Activated CD4-positive, alpha-beta T cell treated with anti-CD3 and anti-CD28 coated beads, Interleukin-2, amount 50 U/mL, for 24 hours (primary cell): ENCODE measurements around the gene ZNF420.
"Not testable (repeated sequence)": the region's sequence is repeated elsewhere in the genome, so short reads cannot be mapped to it uniquely, and the experiment has no call there.

Source experiments
- DNase-seq, 2 donors: peaks; one replicate each; pipeline ENCODE4 v3.0.0-alpha.2; 2020; ENCODE audit warnings: low read depth in 1 of 2, low spot score in 1 of 2

Gene ZNF420

GRCh38 chr19:37077934-37078716, at the start of gene ZNF420:
Gene ZNF420, plus strand, starts transcription at chr19:37078433. Its CDS starts 10,686 bp downstream, at chr19:37089119.
- peak; percentile 69 to 86 for DNase-seq

DNA sequence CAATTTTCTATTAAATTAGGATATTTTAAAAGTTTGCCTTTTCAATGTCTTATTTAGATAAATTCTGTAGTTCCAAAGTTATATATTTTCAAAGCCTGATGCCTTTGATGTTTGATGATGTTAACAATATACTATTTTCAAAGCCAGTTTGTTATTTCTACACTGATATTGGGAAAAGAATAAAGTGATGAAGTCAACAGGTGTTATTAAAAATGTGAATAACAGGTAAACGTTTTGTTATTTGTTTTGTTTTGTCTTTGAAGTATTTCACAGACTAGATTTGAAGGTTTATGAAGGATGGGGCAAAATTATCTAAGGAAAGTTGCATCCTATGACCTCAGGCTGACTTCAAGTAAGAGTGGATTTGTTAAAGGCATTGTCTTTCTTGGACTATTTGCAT, 33.1 kb upstream of the ZNF420 start:
- no peak for DNase-seq

DNA sequence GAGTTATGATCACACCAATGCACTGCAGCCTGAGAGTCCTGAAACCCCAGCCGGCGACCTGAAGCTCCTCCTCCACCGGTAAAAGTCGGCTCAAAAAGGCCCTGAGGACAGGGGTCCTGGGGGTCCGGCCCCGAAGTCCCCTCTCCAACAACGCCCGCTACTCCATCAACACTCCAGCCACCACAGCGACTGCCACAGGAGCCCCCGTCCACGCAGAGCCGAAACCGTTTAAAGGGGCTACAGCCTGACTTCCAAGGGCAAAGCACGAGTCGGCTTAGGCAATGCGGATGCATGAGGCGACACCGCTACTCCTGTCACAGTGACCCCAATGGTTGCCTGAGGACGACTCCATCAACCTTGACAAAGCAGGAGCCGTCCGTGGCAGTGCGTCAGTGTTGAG, 22.9 kb upstream of the ZNF420 start:
- DNase-seq: no peak

GRCh38 chr19:37056776-37057175, 21.5 kb upstream of the ZNF420 start:
- no peak for DNase-seq

GRCh38 chr19:37059142-37059541, 19.1 kb upstream of the ZNF420 start:
- DNase-seq: no peak

DNA sequence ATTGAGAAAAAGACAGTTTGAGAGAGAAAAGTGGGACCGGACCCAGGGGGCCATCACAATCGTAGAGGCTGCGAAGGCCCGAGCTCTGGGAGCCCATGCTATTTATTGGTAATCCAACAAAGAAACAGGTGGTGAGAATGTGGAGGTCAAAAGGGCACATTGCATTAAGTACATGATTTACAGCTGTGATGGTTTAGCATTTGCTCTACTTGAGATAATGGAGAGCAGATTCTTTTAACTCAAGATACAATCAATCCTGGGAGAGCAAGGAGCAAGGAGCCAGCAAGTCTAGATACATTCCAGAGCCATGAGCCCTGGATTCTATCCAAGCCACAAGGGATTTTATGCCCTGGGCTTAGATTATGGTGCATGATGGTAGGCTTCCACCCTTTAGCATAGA, 13.3 kb upstream of the ZNF420 start:
- DNase-seq: not testable (repeated sequence)

DNA sequence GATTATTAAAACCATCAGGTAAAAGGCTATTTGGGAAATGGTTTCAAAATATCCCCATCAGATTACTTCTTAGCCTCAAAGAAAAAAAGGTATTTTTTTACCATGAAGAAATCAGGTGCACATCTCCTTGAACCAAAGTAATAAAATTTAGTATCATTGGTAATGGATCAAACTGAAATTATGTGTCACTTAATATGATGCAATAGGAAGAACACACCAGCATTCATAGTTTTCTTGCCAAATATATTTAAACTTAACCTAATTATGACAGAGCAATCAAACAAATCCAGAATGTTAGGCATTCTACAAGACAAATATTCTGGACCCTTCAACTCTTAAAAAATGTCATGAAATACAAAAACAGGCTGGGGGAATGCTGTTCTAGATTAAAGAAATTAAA, 4.1 kb upstream of the ZNF420 start:
- DNase-seq: no peak

DNA sequence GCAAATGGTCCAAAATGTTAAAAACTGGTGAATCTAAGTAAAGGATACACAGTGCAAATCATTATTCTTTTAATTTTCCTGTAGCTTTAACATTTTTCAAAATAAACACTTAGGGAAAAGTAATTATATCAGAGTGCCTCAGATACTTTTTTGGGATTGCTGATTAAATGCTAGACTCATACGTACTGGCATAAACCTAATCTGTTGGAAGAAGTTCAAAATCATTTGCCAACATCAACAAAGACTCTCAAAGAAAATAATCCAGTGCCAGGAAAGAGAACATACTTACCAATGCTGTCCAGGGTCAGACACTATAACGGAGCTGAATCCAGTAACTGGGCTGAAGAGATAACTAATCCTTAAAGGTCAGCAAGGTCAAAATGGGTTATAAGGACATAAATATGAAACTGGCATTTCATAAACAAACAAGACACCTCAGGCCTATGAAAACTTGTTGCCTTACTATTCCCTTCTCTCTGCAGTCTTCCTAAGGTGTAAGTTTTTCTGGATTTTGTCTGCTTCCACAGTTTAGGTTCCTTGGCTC, 3.3 kb upstream of the ZNF420 start:
- DNase-seq: no peak

- not testable (repeated sequence) for DNase-seq
These were observed 1.7 kb upstream of the ZNF420 start for GRCh38 chr19:37076524-37076923.

- DNase-seq: no peak
These were observed 716 bp upstream of the ZNF420 start for GRCh38 chr19:37077501-37077933.

DNA sequence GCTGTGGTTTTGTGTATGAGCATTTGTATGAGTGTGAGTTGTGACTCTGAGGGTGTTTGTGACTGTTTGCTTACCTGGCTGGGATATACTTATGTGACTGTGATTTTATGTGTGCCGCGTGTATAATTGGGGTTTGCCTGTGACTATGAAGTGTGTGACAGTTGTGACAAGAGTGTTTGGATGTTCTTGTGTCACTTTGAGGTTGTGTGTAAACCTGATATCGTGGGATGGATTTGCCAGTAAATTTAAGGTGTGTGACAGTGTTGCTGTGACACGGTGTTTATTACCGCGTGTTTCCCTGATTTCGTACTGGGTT, 442 bp downstream of the ZNF420 start:
- DNase-seq: peak in 1 of 2 donors; percentile 1

DNA sequence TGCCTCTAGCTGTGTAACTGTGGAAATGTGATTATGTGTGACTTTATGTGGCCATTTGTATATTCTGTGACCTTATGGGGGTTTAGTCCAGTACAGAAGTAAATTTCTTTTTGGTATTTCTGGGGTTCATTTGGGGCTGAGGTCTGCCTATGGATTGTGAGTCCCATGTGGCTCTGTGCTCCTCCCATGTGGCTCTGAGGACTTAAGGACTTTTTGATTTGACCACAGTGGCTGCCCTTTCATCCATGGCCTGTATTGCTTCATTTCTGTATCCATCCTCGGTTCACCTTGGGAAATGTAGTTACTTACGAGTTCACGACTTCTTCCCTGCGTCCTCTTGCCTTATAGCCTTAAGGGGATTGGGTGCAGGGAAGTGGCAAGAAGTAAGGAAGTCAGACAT, 1.0 kb downstream of the ZNF420 start:
- DNase-seq: no peak

DNA sequence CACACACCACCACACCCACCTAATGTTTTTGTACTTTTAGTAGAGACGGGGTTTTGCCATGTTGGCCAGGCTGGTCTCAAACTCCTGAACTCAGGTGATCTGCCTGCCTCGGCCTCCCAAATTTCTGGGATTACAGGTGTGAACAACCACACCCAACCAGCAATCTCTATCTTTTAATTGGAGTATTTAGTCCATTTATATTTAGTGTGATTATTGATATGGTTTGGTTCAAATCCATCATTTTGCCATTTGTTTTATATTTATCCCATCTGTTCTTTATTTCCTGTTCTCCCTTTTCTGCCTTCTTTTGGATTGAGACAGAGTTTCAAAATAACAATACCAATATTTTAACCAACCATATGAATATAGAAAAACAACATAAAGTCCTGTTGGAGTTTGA, 4.1 kb downstream of the ZNF420 start:
- no peak for DNase-seq

- no peak for DNase-seq
These were observed 8.9 kb downstream of the ZNF420 start for GRCh38 chr19:37087110-37087509.

DNA sequence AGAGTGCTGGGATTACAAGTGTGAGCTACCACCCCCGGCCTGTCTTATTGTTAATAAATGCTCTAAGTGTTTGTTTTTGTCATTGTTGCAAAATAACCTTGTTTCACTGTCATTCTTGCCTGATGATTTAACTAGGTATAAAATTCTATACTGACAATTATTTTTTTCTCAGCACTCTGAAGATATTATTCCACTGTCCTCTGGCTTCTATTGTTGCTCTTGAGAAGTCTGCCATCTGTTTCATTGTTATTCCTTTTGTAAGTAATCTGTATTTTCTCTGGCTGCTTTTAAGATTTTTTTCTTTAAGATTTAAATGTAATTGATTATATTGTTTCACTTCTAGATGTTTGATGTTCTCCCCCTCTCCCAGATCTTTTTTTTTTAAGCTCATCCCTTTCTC, 17.6 kb downstream of the ZNF420 start:
- DNase-seq: no peak

DNA sequence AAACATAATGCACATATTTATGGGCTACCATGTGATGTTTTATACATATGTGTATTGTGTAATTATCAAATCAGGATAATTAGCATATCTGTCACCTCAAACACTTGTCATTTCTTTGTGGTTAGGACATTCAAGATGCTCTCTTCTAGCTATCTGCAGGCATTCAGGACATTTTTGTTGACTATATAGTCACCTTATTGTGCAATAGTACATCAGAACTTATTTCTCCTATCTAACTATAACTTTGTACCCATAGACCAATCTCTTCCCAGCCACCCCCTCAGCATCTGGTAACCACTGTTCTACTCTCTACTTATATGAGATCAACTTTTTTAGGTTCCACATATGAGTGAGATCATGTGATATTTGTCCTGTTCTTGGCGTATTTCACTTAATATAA, 20.3 kb downstream of the ZNF420 start:
- DNase-seq: no peak

DNA sequence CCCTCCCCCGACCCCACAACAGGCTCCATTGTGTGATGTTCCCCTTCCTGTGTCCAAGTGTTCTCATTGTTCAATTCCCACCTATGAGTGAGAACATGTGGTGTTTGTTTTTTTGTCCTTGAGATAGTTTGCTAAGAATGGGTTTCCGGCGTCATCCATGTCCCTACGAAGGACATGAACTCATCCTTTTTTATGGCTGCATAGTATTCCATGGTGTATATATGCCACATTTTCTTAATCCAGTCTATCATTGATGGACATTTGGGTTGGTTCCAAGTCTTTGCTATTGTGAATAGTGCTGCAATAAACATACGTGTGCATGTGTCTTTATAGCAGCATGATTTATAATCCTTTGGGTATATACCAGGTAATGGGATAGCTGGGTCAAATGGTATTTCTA, 25.9 kb downstream of the ZNF420 start:
- DNase-seq: not testable (repeated sequence)

GRCh38 chr19:37111753-37112152, 33.5 kb downstream of the ZNF420 start:
- not testable (repeated sequence) for DNase-seq

- no peak for DNase-seq
These were observed 35.8 kb downstream of the ZNF420 start for GRCh38 chr19:37114001-37114400.

DNA sequence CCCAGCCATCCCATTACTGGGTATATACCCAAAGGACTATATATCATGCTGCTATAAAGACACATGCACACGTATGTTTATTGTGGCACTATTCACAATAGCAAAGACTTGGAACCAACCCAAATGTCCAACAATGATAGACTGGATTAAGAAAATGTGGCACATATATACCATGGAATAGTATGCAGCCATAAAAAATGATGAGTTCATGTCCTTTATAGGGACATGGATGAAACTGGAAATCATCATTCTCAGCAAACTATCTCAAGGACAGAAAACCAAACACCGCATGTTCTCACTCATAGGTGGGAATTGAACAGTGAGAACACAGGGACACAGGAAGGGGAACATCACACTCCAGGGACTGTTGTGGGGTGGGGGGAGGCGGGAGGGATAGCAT, 43.9 kb downstream of the ZNF420 start:
- not testable (repeated sequence) for DNase-seq

GRCh38 chr19:37127999-37128820, 50.0 kb downstream of the ZNF420 start:
- no peak for DNase-seq

DNA sequence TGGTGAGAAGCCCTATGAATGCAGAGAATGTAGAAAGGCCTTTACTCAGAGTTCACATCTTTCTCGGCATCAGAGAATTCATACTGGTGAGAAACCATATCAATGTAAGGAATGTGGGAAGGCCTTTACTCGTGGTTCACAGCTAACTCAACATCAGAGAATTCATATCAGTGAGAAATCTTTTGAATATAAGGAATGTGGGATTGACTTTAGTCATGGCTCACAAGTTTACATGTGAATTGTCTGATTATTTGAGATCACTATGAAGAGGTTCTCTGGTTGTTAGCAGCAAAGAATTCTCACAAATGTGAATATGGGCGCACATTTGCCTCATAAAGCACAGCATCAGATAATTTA, 50.6 kb downstream of the ZNF420 start:
- DNase-seq: no peak
